Mucosa of gallbladder (tissue), 1 donor: ENCODE results near the gene TMEM131. TPM values are rescaled to one million over a fixed set of nuclear protein-coding genes. Genes with fewer than 3 reads are reported as not detected.

Experiments used
- DNase-seq: peaks from one replicate; pipeline ENCODE4 v3.0.0-alpha.2; 2020; ENCODE audit warnings: low spot score
- total RNA-seq: library from RNA; stranded (reverse); gene quantifications from one replicate; pipeline ENCODE4 v1.2.1, GENCODE V29; 2021
- donor health status: DM: no; HTN: no; CAD: no.

The TMEM131 gene
- total RNA-seq, 1 donor from 2014 or later, result 52.8 TPM

DNA sequence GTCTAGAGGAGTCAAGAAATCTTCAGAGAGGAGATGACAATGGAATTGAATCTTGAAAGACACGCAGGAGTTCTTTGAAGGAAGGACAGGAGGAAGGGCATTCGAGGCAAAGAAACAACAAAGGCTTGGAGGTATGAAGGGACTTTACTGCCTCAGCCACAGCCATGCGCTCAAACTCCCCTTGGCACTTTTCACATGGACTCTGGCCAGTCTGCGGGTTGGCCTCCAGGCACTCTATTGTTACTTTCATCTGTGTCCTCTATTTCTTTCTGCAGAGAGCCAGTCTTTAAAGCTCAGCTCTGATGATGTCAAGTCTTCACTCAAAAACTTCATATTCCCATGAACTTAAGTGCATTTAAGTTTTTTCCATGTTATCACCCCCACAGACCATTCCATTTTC, 186.9 kb downstream of the TMEM131 start:
- DNase-seq, result no peak

DNA sequence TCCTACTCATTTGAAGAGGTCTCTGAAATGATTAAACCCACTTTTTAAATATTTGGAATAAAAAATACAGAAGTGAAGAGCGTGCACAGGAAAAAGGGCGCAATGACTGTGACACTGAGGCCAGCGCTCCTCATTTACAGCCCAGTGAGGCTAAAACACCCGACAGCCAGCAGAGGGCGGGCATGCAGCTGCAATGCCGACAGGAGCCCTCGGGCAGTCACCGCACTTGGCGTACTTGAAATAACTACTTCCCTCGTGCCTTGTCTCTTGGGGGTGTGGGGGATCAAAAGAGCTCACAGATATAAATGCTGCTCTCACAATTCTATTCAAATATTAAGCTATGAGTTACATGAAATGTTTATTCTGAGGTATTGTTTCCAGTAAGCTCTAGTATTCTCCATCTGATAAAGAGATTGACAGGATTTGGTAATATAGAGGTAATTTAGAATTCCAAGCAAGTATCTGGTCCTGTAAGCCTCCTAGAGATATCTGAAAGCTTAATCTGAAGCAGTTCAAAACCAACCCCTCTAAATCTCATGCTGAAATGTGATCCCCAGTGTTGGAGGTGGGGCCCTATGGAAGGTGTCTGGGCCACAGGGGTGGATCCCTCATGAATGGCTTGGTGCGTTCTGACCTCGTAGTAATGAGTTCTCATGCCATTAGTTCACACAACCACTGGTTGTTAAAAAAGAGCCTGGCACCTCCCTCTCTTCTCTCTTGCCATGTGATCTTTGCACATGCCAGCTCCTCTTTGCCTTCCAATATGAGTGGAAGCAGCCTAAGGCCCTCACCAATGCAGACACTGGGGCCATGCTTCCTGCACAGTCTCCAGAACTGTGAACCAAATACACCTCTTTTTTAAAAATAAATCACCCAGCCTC, 188.8 kb downstream of the TMEM131 start:
- peak; percentile 82 for DNase-seq

DNA sequence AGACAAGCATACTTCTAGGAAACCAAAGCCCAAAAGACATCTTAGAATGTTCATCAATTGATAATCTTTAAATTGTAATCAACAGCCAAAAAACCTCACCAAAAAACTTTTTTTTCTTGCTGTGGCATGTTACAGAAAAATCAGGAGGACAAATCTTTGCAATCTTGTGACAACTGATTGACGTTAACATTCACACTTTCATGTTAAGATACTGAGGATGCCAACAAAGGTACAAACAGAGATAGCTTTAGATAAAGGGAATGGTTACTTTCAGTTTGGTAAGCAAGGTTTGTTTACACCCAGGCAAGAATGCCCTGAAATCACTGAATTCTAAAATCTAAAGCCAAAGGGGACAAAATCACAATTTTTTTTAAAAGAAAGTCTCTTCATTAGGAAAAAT, 190.0 kb downstream of the TMEM131 start:
- no peak for DNase-seq

- no peak for DNase-seq
These were observed 194.7 kb downstream of the TMEM131 start for GRCh38 chr2:97801028-97801427.

- DNase-seq, result no peak
These were observed 197.3 kb downstream of the TMEM131 start for GRCh38 chr2:97798416-97798815.

DNA sequence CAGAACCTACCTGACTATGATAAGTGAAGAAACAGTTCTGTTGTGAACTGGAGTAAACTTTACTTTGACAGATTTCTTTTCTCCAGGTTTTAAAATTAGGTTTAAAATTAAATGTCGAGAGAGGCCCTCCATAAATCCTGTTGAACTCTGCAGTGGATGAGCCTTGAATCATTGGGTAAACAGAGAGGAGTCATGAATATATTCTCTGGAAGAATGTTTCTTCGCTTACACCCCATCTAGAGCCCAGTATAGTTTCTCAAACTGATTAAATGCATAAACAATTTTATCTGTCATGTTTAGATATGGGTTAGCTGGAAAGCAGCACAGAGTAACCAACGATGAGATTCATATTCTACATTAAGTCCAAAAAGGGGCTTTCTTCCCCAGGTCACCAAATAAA, 198.4 kb downstream of the TMEM131 start:
- DNase-seq, result no peak

GRCh38 chr2:97796465-97797126, 199.2 kb downstream of the TMEM131 start:
- DNase-seq, result no peak

DNA sequence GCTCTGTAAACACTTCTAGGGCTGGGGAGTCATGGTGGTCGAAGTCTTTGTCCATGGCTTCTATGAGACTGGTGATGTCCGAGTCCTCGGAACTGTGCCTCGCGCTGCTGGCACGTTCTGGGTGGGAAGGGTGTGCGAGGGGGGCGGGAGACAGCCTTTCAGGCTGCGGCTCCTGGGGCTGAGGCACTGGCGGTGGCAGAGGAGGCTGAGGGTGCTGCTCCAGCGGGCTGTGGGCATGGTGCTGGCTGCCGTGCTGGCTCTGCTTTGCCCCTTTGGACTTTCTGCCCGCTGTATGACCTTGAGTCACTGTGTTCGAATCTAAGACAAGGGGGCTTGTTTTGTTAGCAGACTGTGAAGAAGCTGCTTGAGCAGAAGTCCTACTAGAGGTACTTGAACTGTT, 203.3 kb downstream of the TMEM131 start:
- no peak for DNase-seq

- no peak for DNase-seq
These were observed 206.6 kb downstream of the TMEM131 start for GRCh38 chr2:97788986-97789644.

GRCh38 chr2:97785818-97786217, 209.9 kb downstream of the TMEM131 start:
- no peak for DNase-seq

DNA sequence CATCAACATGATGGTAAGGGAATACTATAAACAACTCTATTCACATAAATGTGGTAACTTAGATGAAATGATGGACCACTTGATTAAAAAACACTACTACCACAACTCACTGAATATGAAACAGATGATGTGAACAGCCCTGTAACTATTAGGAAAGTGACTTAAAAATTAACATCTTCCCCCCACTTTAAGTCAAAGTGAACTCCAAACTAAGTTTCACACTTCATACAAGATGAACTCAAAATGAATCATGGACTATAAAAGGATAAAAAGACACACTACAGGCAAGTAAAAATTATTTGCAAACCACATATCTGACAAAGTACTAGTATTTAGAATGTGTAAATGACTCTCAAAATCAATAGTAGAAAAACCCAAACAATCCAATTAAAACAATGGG, 210.8 kb downstream of the TMEM131 start:
- DNase-seq, result no peak

DNA sequence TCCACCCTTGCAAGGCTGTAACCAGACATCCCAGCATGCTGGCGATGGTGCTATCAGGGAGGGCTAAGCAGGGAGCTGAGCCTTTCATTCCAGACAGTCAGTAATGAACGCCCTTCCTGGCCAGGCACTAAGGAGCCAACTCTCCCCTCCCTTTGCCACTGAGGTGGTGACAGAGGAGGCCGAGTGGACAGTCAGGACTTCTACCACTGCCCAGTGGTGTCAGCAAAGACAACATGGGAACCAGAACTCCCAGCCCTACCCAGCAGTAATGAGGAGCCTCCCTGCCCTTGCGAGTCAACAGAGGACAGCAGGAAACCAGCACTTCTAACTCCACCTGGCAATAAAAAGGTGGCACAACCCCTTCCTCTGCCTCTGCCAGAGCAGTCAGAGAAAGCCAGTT, 213.8 kb downstream of the TMEM131 start:
- DNase-seq, result no peak

GRCh38 chr2:97779141-97779540, 216.6 kb downstream of the TMEM131 start:
- no peak for DNase-seq

- no peak for DNase-seq
These were observed 220.7 kb downstream of the TMEM131 start for GRCh38 chr2:97775074-97775473.

- DNase-seq, result no peak
These were observed 221.3 kb downstream of the TMEM131 start for GRCh38 chr2:97774425-97774824.

GRCh38 chr2:97770445-97770844, 225.3 kb downstream of the TMEM131 start:
- no peak for DNase-seq

GRCh38 chr2:97769711-97770110, 226.0 kb downstream of the TMEM131 start:
- DNase-seq, result no peak

GRCh38 chr2:97769308-97769707, 226.4 kb downstream of the TMEM131 start:
- DNase-seq, result no peak

DNA sequence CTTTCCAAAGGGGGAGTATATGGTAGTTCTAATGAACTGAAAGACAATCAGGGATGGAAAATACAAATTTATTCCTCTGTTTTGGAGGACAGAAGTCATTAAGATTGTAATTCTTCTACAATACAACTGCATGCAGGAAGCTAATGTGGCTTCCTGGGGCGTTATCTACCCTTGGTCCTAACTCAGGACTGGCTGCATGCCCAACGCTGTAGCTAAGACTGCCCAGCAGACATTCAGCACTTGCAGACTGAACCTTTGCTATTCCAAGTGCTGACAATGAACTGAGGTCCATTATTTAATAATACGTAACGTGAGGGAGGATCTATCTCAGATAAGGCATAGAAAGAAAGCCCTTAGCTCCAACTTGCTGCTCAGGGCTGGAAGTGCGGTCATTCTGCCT, 229.2 kb downstream of the TMEM131 start:
- peak; percentile 36 for DNase-seq

- DNase-seq, result no peak
These were observed 229.8 kb downstream of the TMEM131 start for GRCh38 chr2:97765933-97766332.

- no peak for DNase-seq
These were observed 231.0 kb downstream of the TMEM131 start for GRCh38 chr2:97764559-97765263.
